D341Med (cell line): ENCODE measurements around the gene ARHGAP29.

Experiments
- DNase-seq: peaks from one replicate; pipeline ENCODE4 v3.0.0; 2012; ENCODE audit warnings: low spot score

The ARHGAP29 gene

GRCh38 chr1:94237291-94238226 is at the start of gene ARHGAP29:
ARHGAP29 (minus strand) TSS chr1:94237584; CDS start chr1:94231611, 5,973 bp downstream.
- peak; percentile 84 for DNase-seq

GRCh38 chr1:94286864-94287437 is 49.6 kb upstream of the ARHGAP29 start:
- DNase-seq: no peak

GRCh38 chr1:94285031-94285654 is 47.8 kb upstream of the ARHGAP29 start:
- DNase-seq: no peak

- no peak for DNase-seq
Observed at GRCh38 chr1:94284476-94284875, 47.1 kb upstream of the ARHGAP29 start.

- DNase-seq: no peak
Observed at GRCh38 chr1:94283462-94283861, 46.1 kb upstream of the ARHGAP29 start.

- no peak for DNase-seq
Observed at GRCh38 chr1:94282143-94282711, 44.8 kb upstream of the ARHGAP29 start.

- no peak for DNase-seq
Observed at GRCh38 chr1:94281361-94282142, 44.2 kb upstream of the ARHGAP29 start.

- no peak for DNase-seq
Observed at GRCh38 chr1:94280541-94280940, 43.2 kb upstream of the ARHGAP29 start.

- DNase-seq: no peak
Observed at GRCh38 chr1:94279462-94279861, 42.1 kb upstream of the ARHGAP29 start.

GRCh38 chr1:94279038-94279437 is 41.7 kb upstream of the ARHGAP29 start:
- no peak for DNase-seq

- no peak for DNase-seq
Observed at GRCh38 chr1:94276988-94277434, 39.6 kb upstream of the ARHGAP29 start.

- DNase-seq: no peak
Observed at GRCh38 chr1:94275083-94275482, 37.7 kb upstream of the ARHGAP29 start.

- DNase-seq: no peak
Observed at GRCh38 chr1:94274561-94274960, 37.2 kb upstream of the ARHGAP29 start.

- DNase-seq: no peak
Observed at GRCh38 chr1:94273111-94273510, 35.7 kb upstream of the ARHGAP29 start.

GRCh38 chr1:94272388-94272787 is 35.0 kb upstream of the ARHGAP29 start:
- no peak for DNase-seq

- DNase-seq: no peak
Observed at GRCh38 chr1:94271373-94271772, 34.0 kb upstream of the ARHGAP29 start.

GRCh38 chr1:94270801-94271203 is 33.4 kb upstream of the ARHGAP29 start:
- DNase-seq: no peak

- DNase-seq: no peak
Observed at GRCh38 chr1:94269921-94270320, 32.5 kb upstream of the ARHGAP29 start.

GRCh38 chr1:94265906-94266305 is 28.5 kb upstream of the ARHGAP29 start:
- no peak for DNase-seq

GRCh38 chr1:94265011-94265422 is 27.6 kb upstream of the ARHGAP29 start:
- no peak for DNase-seq

GRCh38 chr1:94260635-94261387 is 23.4 kb upstream of the ARHGAP29 start:
- DNase-seq: no peak
